ENCODE data around the gene CD2.

CD2 gene

DNA sequence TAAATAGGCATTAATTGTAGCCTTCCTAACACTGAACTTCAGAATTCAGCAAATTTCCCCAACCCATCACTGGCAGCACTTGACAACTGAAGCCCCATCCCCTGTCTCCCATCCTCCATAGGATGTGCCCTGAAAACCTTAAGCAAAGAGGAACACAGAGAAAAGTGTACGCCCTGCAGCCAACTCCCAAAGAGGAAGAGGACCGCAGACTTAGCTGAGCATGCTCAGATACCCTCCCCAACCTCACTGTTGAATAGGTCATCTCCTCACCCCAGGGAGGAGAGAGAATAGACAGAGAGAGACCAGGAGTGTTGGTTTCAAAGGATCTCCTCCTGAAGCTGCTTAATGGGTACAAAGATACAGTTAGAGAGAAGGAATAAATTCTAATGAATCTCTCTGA, 50.5 kb downstream of the CD2 start:
- no peaks in the 10 kb centered on the region for H3K9me3 Mint-ChIP-seq
- H3K27ac Mint-ChIP-seq: peak overlapping the region; percentile 98
- peak overlapping the region; percentile 78 for H3K4me3 Mint-ChIP-seq
- no peaks in the 10 kb centered on the region for H3K27me3 Mint-ChIP-seq (ENCODE audit: low read depth)
- peaks cover 84% of the 10 kb centered on the region for H3K4me1 Mint-ChIP-seq (ENCODE audit: low read depth)
- H3K36me3 Mint-ChIP-seq (ENCODE audit: low read depth): peaks cover 2% of the 10 kb centered on the region

DNA sequence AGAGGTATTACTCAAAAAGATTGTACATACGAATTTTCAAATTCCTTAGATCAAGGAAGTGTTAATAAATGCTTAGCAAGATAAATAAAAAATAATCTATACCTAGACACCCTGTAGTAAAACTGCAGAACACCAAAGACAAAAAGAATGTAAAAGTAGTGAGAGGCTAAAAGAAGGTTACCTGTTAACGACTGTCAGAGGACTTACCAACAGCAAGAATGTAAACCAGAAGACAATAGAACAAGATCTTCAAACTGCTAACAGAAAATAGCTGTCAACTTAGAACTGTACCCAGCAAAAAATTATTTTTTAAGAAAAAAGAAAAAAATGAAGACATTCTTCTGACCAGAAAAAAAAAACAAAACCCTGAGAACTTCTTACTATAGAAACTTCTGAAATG, 51.2 kb downstream of the CD2 start:
- peak overlapping the region; percentile 78 for H3K4me3 Mint-ChIP-seq
- peaks cover 2% of the 10 kb centered on the region for H3K36me3 Mint-ChIP-seq (ENCODE audit: low read depth)
- H3K9me3 Mint-ChIP-seq: no peaks in the 10 kb centered on the region
- peaks cover 84% of the 10 kb centered on the region for H3K4me1 Mint-ChIP-seq (ENCODE audit: low read depth)
- peak overlapping the region; percentile 98 for H3K27ac Mint-ChIP-seq
- H3K27me3 Mint-ChIP-seq (ENCODE audit: low read depth): no peaks in the 10 kb centered on the region

GRCh38 chr1:116806245-116806644, 52.0 kb downstream of the CD2 start:
- peaks cover 84% of the 10 kb centered on the region for H3K4me1 Mint-ChIP-seq (ENCODE audit: low read depth)
- H3K27ac Mint-ChIP-seq: peak overlapping the region; percentile 98
- peak overlapping the region; percentile 78 for H3K4me3 Mint-ChIP-seq
- H3K27me3 Mint-ChIP-seq (ENCODE audit: low read depth): no peaks in the 10 kb centered on the region
- peaks cover 4% of the 10 kb centered on the region for H3K36me3 Mint-ChIP-seq (ENCODE audit: low read depth)
- H3K9me3 Mint-ChIP-seq: no peaks in the 10 kb centered on the region

DNA sequence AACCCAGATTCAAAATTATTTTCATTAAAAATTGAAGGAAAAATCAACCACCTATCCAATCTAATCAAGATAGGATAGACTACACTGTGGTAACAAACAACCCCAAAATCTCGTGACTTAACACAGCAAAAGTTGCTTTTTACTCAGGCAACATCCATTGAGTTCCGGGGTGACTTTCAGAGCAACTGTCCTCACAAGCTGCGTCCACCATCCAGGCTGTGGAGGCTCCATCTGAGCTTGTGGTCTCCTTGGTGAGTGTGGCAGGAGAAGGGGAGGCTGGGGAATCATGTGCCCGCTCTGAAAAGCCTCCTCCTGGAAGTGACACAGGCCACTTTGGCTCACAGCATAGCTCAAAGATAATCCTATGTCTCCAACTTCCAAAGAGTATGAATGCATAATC, 52.4 kb downstream of the CD2 start:
- H3K9me3 Mint-ChIP-seq: peaks cover 1% of the 10 kb centered on the region
- H3K27ac Mint-ChIP-seq: peak overlapping the region; percentile 98
- peak overlapping the region; percentile 78 for H3K4me3 Mint-ChIP-seq
- H3K36me3 Mint-ChIP-seq (ENCODE audit: low read depth): peaks cover 7% of the 10 kb centered on the region
- no peaks in the 10 kb centered on the region for H3K27me3 Mint-ChIP-seq (ENCODE audit: low read depth)
- peaks cover 83% of the 10 kb centered on the region for H3K4me1 Mint-ChIP-seq (ENCODE audit: low read depth)

GRCh38 chr1:116807394-116808199, 53.4 kb downstream of the CD2 start:
- Mint-ChIP-seq H3K36me3 (ENCODE audit: low read depth) (peaks cover 14% of the 10 kb centered on the region), H3K27ac (peak overlapping the region; percentile 98), H3K27me3 (ENCODE audit: low read depth) (no peaks in the 10 kb centered on the region), H3K4me3 (peak overlapping the region; percentile 72), H3K9me3 (peaks cover 11% of the 10 kb centered on the region), H3K4me1 (ENCODE audit: low read depth) (peaks cover 83% of the 10 kb centered on the region)

GRCh38 chr1:116808200-116808847, 54.1 kb downstream of the CD2 start:
- Mint-ChIP-seq H3K36me3 (ENCODE audit: low read depth) (peaks cover 20% of the 10 kb centered on the region), H3K27ac (peak overlapping the region; percentile 98), H3K9me3 (peaks cover 18% of the 10 kb centered on the region), H3K27me3 (ENCODE audit: low read depth) (no peaks in the 10 kb centered on the region), H3K4me1 (ENCODE audit: low read depth) (peaks cover 79% of the 10 kb centered on the region), H3K4me3 (peak overlapping the region; percentile 72)

- H3K9me3 Mint-ChIP-seq: peaks cover 24% of the 10 kb centered on the region
- H3K27ac Mint-ChIP-seq: peak overlapping the region; percentile 98
- peak overlapping the region; percentile 72 for H3K4me3 Mint-ChIP-seq
- peaks cover 27% of the 10 kb centered on the region for H3K36me3 Mint-ChIP-seq (ENCODE audit: low read depth)
- no peaks in the 10 kb centered on the region for H3K27me3 Mint-ChIP-seq (ENCODE audit: low read depth)
- peaks cover 79% of the 10 kb centered on the region for H3K4me1 Mint-ChIP-seq (ENCODE audit: low read depth)
Observed at GRCh38 chr1:116808848-116809508, 54.7 kb downstream of the CD2 start.

DNA sequence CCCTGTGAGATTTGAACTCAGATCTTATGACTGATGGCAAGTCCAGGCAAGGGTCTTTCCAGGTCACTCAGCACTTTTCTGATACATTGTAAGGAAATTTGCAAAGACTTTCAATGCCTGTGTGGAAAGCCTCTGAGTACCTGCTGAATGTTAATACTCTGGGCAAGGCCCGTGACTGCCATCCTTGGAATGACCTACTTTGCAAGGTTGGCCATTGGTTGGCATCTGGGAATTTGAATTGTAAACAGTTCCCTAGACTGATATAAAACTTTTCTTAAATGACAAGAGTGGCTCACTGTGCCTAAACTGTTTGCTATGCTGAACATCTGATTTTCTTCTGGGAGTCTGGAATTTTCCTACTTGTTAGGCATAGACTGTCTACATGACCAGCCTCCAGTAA, 57.1 kb downstream of the CD2 start:
- Mint-ChIP-seq H3K27ac (peak overlapping the region; percentile 57), H3K27me3 (ENCODE audit: low read depth) (no peaks in the 10 kb centered on the region), H3K9me3 (peaks cover 33% of the 10 kb centered on the region), H3K4me3 (no peak overlapping the region), H3K4me1 (ENCODE audit: low read depth) (peaks cover 74% of the 10 kb centered on the region), H3K36me3 (ENCODE audit: low read depth) (peaks cover 37% of the 10 kb centered on the region)

- H3K4me1 Mint-ChIP-seq (ENCODE audit: low read depth): peaks cover 63% of the 10 kb centered on the region
- H3K9me3 Mint-ChIP-seq: peaks cover 33% of the 10 kb centered on the region
- no peaks in the 10 kb centered on the region for H3K27me3 Mint-ChIP-seq (ENCODE audit: low read depth)
- peak overlapping the region; percentile 60 for H3K4me3 Mint-ChIP-seq
- peaks cover 35% of the 10 kb centered on the region for H3K36me3 Mint-ChIP-seq (ENCODE audit: low read depth)
- peak overlapping the region; percentile 82 for H3K27ac Mint-ChIP-seq
Observed at GRCh38 chr1:116814926-116815723, 60.9 kb downstream of the CD2 start.

- Mint-ChIP-seq H3K4me1 (ENCODE audit: low read depth) (peaks cover 46% of the 10 kb centered on the region), H3K27ac (peak overlapping the region; percentile 71), H3K27me3 (ENCODE audit: low read depth) (no peaks in the 10 kb centered on the region), H3K36me3 (ENCODE audit: low read depth) (peaks cover 22% of the 10 kb centered on the region), H3K9me3 (peaks cover 23% of the 10 kb centered on the region), H3K4me3 (peak overlapping the region; percentile 36)
Observed at GRCh38 chr1:116817582-116818064, 63.4 kb downstream of the CD2 start.
